Right ventricle myocardium inferior (tissue), 1 donor: ENCODE results near the gene PIP5KL1. TPM values are rescaled to one million over a fixed set of nuclear protein-coding genes. Genes with fewer than 3 reads are reported as not detected.

Source experiments
- ATAC-seq: fragments of 200-7000 bp; cut with Tn5 transposase; one replicate; pipeline ENCODE4 v1.9.1; 2020; ENCODE audit warnings: mild to moderate bottlenecking, moderate library complexity
- DNase-seq: peaks from one replicate; pipeline ENCODE4 v3.0.0; 2021; ENCODE audit errors: missing footprints
- intact Hi-C: fragments of 100-400 bp; cut with DNase I; formaldehyde crosslinking; loops from one replicate; pipeline ENCODE4 v1.11.0; 2022
- total RNA-seq: library from RNA; stranded (reverse); fragmentation: NEBNext Ultra II Directional; extraction: Animal tissue kit (Norgen Biotek cat#: 25700); gene quantifications from one replicate; pipeline ENCODE4 v1.2.1, GENCODE V29; 2021
- donor health status: DM: no; HTN: yes; CAD: no; lungs with severe emphysema.

Gene PIP5KL1
- total RNA-seq, 1 donor from 2014 or later, result not detected

GRCh38 chr9:127872369-127873222, 58.0 kb downstream of the PIP5KL1 start:
- intact Hi-C loops, result no loop called here
- no peak for ATAC-seq

GRCh38 chr9:127871531-127871930, 59.0 kb downstream of the PIP5KL1 start:
- no peak for DNase-seq
- no peak for ATAC-seq
- intact Hi-C loops, result loop anchor here (2.0 kb wide), 2 partner anchors 43 to 85 kb away; partner anchors contain the start of gene CDK9

More at GRCh38 chr9:127872369-127873222, 58.0 kb downstream of the PIP5KL1 start:
- DNase-seq, result no peak

- DNase-seq, result no peak
- ATAC-seq, result no peak
- intact Hi-C loops, result loop anchor here (1.0 to 2.0 kb wide), 3 partner anchors 42 to 137 kb away; partner anchors contain the start of gene CDK9
Observed at GRCh38 chr9:127870887-127871286, 59.7 kb downstream of the PIP5KL1 start.

Other genes with a start within 250 kb of the PIP5KL1 start
- not detected for gene CFAP157, start 223.8 kb downstream of the PIP5KL1 start, total RNA-seq
- gene PTRH1, start 215.1 kb downstream of the PIP5KL1 start, total RNA-seq, result 14.2 TPM
- gene TTC16, start 214.7 kb downstream of the PIP5KL1 start, total RNA-seq, result 0.30 TPM
- 3.8 TPM for gene TOR2A, start 195.5 kb downstream of the PIP5KL1 start, total RNA-seq
- 21.3 TPM for gene SH2D3C, start 152.1 kb downstream of the PIP5KL1 start, total RNA-seq
- 49.9 TPM for gene CDK9, start 144.7 kb downstream of the PIP5KL1 start, total RNA-seq
- gene FPGS, start 127.9 kb downstream of the PIP5KL1 start, total RNA-seq, result 30.2 TPM
- 131 TPM for gene ENG, start 76.1 kb downstream of the PIP5KL1 start, total RNA-seq
- 880 TPM for gene AK1, start 53.1 kb downstream of the PIP5KL1 start, total RNA-seq
- gene ST6GALNAC6, start 31.2 kb downstream of the PIP5KL1 start, total RNA-seq, result 43.3 TPM
- 21.9 TPM for gene ST6GALNAC4, start 13.7 kb downstream of the PIP5KL1 start, total RNA-seq
- gene DPM2, start 7.1 kb upstream of the PIP5KL1 start, total RNA-seq, result 11.9 TPM
- gene EEIG1, start 50.2 kb upstream of the PIP5KL1 start, total RNA-seq, result 25.3 TPM
- 5.1 TPM for gene NAIF1, start 136.5 kb upstream of the PIP5KL1 start, total RNA-seq
- 5.9 TPM for gene SLC25A25, start 137.5 kb upstream of the PIP5KL1 start, total RNA-seq
- 158 TPM for gene PTGES2, start 197.0 kb upstream of the PIP5KL1 start, total RNA-seq
- gene LCN2, start 218.7 kb upstream of the PIP5KL1 start, total RNA-seq, result not detected
- gene BBLN, start 229.5 kb upstream of the PIP5KL1 start, total RNA-seq, result 36.1 TPM